MM.1S (cell line): ENCODE data around the gene SCUBE3.

Experiments
- CTCF ChIP-seq: fragments of 300-600 bp; sonication (generic); IDR thresholded peaks from 2 replicates; pipeline ENCODE4 v1.5.1; 2016; ENCODE audit warnings: antibody characterized with exemption, low read length, mixed read lengths
- EZH2 ChIP-seq: fragments of 300-600 bp; sonication (generic); optimal IDR thresholded peaks from 2 replicates; pipeline ENCODE3; 2017; ENCODE audit warnings: low read depth, mild to moderate bottlenecking, antibody characterized with exemption, low read length, mixed read lengths
- EZH2phosphoT487 ChIP-seq: fragments of 300-600 bp; sonication (generic); IDR thresholded peaks from 2 replicates; pipeline ENCODE4 v1.6.1; 2018; ENCODE audit warnings: antibody characterized with exemption, low read length

GRCh38 chr6:35178012-35178411, 35.7 kb upstream of the SCUBE3 start:
- TF ChIP-seq CTCF (no peak), EZH2phosphoT487 (no peak), EZH2 (no peak)
